Stimulated activated CD8-positive, alpha-beta memory T cell treated with anti-CD3 and anti-CD28 coated beads, Interleukin-7, amount 100 ng/mL, for 1 hour (primary cell): ENCODE data around the gene ITSN1.
A peak's percentile ranks its signal among the peaks of the same experiment; 100 is the strongest.
"Not testable (repeated sequence)": the region's sequence is repeated elsewhere in the genome, so short reads cannot be mapped to it uniquely, and the experiment has no call there.

Experiments used
- DNase-seq, 2 donors: peaks; one replicate each; pipeline ENCODE4 v3.0.0-alpha.2; 2020; ENCODE audit warnings: low read depth in 2 of 2

The ITSN1 gene

GRCh38 chr21:33892853-33893252 is 250.6 kb downstream of the ITSN1 start:
- no peak for DNase-seq

GRCh38 chr21:33893917-33894316 is 251.6 kb downstream of the ITSN1 start:
- no peak for DNase-seq

- DNase-seq, result peak; percentile 6 to 32
These were observed 252.5 kb downstream of the ITSN1 start for GRCh38 chr21:33894736-33895288.

- no peak for DNase-seq
These were observed 253.1 kb downstream of the ITSN1 start for GRCh38 chr21:33895356-33895755.

GRCh38 chr21:33896691-33897090 is 254.4 kb downstream of the ITSN1 start:
- no peak for DNase-seq

- no peak for DNase-seq
These were observed 254.8 kb downstream of the ITSN1 start for GRCh38 chr21:33897098-33897497.

GRCh38 chr21:33897739-33898138 is 255.4 kb downstream of the ITSN1 start:
- no peak for DNase-seq

- DNase-seq, result no peak
These were observed 256.3 kb downstream of the ITSN1 start for GRCh38 chr21:33898586-33898985.

GRCh38 chr21:33899199-33899598 is 256.9 kb downstream of the ITSN1 start:
- no peak for DNase-seq

- no peak for DNase-seq
These were observed 259.3 kb downstream of the ITSN1 start for GRCh38 chr21:33901412-33902288.

- no peak for DNase-seq
These were observed 260.0 kb downstream of the ITSN1 start for GRCh38 chr21:33902349-33902748.

GRCh38 chr21:33904041-33904440 is 261.7 kb downstream of the ITSN1 start:
- DNase-seq, result no peak

- DNase-seq, result no peak
These were observed 266.5 kb downstream of the ITSN1 start for GRCh38 chr21:33908760-33909159.

- no peak for DNase-seq
These were observed 267.5 kb downstream of the ITSN1 start for GRCh38 chr21:33909756-33910155.

- no peak for DNase-seq
These were observed 271.9 kb downstream of the ITSN1 start for GRCh38 chr21:33914188-33914587.

GRCh38 chr21:33915368-33916199 is 273.3 kb downstream of the ITSN1 start, which contains the start of gene ATP5PO:
Gene ATP5PO (minus strand): TSS chr21:33915804. CDS start chr21:33915763, 41 bp downstream.
- DNase-seq, result peak; percentile 91 to 92

- no peak for DNase-seq
These were observed 273.9 kb downstream of the ITSN1 start for GRCh38 chr21:33916200-33916567.

- DNase-seq, result no peak
These were observed 275.1 kb downstream of the ITSN1 start for GRCh38 chr21:33917421-33917820.

GRCh38 chr21:33924079-33924765 is 281.9 kb downstream of the ITSN1 start:
- peak; percentile 75 to 93 for DNase-seq

GRCh38 chr21:33924766-33925100 is 282.4 kb downstream of the ITSN1 start:
- no peak for DNase-seq

GRCh38 chr21:33926248-33926647 is 283.9 kb downstream of the ITSN1 start:
- DNase-seq, result not testable (repeated sequence)
